NB4 (cell line): Measurements from ENCODE around the gene OPRD1.

Source experiments
- MYC ChIP-seq: IDR thresholded peaks from 2 replicates; pipeline ENCODE4 v1.6.1; 2011; ENCODE audit warnings: low read depth, low read length
- POLR2A ChIP-seq: IDR thresholded peaks from 2 replicates; pipeline ENCODE4 v1.6.1; 2011; ENCODE audit warnings: mild to moderate bottlenecking; ENCODE audit not compliant: insufficient read length; ENCODE audit errors: extremely low read depth
- TF ChIP-seq, protein P1 (sequence below): IDR thresholded peaks from one replicate; pipeline ENCODE4 v1.5.1; 2012; ENCODE audit warnings: low read depth, low read length

DNA sequence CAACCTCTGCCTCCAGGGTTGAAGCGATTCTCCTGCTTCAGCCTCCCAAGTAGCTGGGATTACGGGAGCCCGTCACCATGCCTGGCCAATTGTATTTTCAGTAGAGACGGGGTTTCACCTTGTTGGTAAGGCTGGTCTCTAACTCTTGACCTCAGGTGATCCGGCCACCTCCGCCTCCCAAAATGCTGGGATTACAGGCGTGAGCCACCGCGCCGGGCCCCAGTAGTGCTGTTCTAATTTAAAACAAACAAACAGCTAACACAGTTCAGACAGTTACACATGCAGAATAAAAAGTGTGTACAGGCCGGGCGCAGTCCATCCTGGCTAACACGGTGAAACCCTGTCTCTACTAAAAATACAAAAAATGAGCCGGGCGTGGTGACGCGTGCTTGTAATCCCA lies 35.6 kb upstream of the OPRD1 start:
- TF ChIP-seq, protein P1, sequence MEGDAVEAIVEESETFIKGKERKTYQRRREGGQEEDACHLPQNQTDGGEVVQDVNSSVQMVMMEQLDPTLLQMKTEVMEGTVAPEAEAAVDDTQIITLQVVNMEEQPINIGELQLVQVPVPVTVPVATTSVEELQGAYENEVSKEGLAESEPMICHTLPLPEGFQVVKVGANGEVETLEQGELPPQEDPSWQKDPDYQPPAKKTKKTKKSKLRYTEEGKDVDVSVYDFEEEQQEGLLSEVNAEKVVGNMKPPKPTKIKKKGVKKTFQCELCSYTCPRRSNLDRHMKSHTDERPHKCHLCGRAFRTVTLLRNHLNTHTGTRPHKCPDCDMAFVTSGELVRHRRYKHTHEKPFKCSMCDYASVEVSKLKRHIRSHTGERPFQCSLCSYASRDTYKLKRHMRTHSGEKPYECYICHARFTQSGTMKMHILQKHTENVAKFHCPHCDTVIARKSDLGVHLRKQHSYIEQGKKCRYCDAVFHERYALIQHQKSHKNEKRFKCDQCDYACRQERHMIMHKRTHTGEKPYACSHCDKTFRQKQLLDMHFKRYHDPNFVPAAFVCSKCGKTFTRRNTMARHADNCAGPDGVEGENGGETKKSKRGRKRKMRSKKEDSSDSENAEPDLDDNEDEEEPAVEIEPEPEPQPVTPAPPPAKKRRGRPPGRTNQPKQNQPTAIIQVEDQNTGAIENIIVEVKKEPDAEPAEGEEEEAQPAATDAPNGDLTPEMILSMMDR, result no peak
- TF ChIP-seq POLR2A, result no peak
- TF ChIP-seq MYC, result no peak
